Dendritic cell treated with granulocyte-macrophage colony-stimulating factor and Interleukin-4, amounts not matched to agents 40 ng/mL and 50 ng/mL, for 4 days (primary cell): ENCODE results near the gene HOXB1.
"Not testable (repeated sequence)": the region's sequence is repeated elsewhere in the genome, so short reads cannot be mapped to it uniquely, and the experiment has no call there.

Experiments used
- H3K27ac Mint-ChIP-seq: one replicate; pipeline ENCODE4 v1.8.0; 2022; ENCODE audit warnings: mild to moderate bottlenecking, mixed read lengths
- H3K27me3 Mint-ChIP-seq: one replicate; pipeline ENCODE4 v1.8.0; 2022; ENCODE audit warnings: mild to moderate bottlenecking, mixed read lengths
- H3K36me3 Mint-ChIP-seq: one replicate; pipeline ENCODE4 v1.8.0; 2022; ENCODE audit warnings: low read depth, mixed read lengths
- H3K4me1 Mint-ChIP-seq: one replicate; pipeline ENCODE4 v1.8.0; 2022; ENCODE audit warnings: low read depth, mixed read lengths
- H3K4me3 Mint-ChIP-seq: one replicate; pipeline ENCODE4 v1.8.0; 2022; ENCODE audit warnings: mild to moderate bottlenecking, moderate library complexity, mixed read lengths
- H3K9me3 Mint-ChIP-seq: one replicate; pipeline ENCODE4 v1.8.0; 2022; ENCODE audit warnings: mixed read lengths
- intact Hi-C: fragments of 100-400 bp; cut with micrococcal nuclease; formaldehyde crosslinking; loops from one replicate; pipeline ENCODE4 v1.15.0; 2022

Gene HOXB1

DNA sequence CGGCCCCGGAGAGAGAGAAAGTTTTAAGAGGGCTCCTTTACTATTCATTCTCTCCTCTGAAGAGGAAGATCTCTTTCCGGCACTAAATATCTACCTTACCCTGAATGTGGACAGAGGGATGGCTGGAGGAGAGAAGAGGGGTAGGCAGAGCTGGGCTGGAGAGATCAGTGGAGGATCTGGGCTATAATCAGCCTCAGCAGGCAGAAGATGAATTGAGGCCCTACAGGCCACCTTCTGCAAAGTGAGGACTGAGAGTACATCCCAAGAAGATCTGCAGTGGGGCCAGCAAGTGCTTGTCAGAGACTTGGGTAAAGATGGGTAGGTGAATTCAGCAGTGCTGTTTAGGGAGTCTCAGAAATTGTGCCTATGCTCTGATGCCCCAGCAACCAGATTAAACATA is 6.5 kb upstream of the HOXB1 start:
- intact Hi-C loops: no loop called here
- no peak overlapping the region for H3K27ac Mint-ChIP-seq
- peaks cover 38% of the 10 kb centered on the region for H3K27me3 Mint-ChIP-seq
- no peaks in the 10 kb centered on the region for H3K9me3 Mint-ChIP-seq
- no peak overlapping the region for H3K4me3 Mint-ChIP-seq
- H3K36me3 Mint-ChIP-seq: peaks cover 11% of the 10 kb centered on the region
- peaks cover 15% of the 10 kb centered on the region for H3K4me1 Mint-ChIP-seq

DNA sequence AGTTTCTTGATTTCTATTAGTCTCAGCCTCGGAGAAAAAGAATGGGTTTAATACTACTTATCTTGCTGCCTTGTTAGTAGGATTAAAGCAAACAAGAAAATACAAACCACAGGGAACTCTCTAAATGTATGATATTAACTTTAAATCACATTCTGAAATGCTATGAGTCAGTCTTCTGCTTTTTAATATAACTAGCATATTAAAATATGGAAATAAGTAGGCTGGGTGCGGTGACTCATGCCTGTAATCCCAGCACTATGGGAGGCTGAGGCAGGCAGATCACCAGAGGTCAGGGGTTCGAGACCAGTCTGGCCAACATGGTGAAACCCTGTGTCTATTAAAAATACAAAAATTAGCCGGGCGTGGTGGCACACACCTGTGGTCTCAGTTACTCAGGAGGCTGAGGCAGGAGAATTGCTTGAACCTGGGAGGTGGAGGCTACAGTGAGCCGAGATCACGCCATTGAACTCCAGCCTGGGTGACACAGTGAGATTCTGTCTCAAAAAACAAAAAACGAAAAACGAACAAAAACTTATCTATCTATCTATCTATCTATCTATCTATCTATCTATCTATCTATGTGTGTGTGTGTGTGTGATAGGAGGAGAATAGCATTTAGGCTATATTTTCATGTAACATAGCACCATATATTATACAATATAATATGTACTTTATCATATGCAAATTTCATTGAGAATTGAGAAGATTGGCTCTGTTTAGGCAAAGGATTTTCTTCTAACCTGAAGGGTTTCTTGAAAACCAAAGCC is 5.2 kb upstream of the HOXB1 start:
- intact Hi-C loops, H3K9me3 Mint-ChIP-seq, H3K4me3 Mint-ChIP-seq, H3K36me3 Mint-ChIP-seq, H3K27ac Mint-ChIP-seq, H3K4me1 Mint-ChIP-seq: not testable (repeated sequence)
- H3K27me3 Mint-ChIP-seq: peaks cover 36% of the 10 kb centered on the region

DNA sequence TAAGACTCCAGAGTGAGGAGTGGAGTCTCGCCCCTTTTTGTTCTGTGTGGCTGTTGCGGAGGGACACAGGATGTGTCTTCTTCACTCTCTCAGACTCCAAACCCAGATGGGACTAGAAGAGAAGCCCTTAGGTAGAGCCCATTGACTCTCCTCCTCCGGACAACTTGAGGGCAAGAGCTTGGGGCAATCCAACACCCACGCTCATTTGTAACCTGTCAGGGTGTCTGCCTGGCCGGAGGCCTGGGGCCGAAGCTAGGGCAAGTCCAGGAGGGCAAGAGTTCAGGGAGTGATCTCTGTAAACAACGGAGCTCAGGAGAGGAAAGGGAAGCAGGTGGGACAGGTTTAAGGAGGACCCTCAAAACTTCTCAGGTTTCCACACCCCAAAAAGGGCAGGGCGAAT is 1.4 kb upstream of the HOXB1 start:
- H3K4me1 Mint-ChIP-seq: no peaks in the 10 kb centered on the region
- no peak overlapping the region for H3K4me3 Mint-ChIP-seq
- H3K36me3 Mint-ChIP-seq: no peaks in the 10 kb centered on the region
- peaks cover 47% of the 10 kb centered on the region for H3K27me3 Mint-ChIP-seq
- H3K27ac Mint-ChIP-seq: no peak overlapping the region
- H3K9me3 Mint-ChIP-seq: no peaks in the 10 kb centered on the region
- intact Hi-C loops: no loop called here

DNA sequence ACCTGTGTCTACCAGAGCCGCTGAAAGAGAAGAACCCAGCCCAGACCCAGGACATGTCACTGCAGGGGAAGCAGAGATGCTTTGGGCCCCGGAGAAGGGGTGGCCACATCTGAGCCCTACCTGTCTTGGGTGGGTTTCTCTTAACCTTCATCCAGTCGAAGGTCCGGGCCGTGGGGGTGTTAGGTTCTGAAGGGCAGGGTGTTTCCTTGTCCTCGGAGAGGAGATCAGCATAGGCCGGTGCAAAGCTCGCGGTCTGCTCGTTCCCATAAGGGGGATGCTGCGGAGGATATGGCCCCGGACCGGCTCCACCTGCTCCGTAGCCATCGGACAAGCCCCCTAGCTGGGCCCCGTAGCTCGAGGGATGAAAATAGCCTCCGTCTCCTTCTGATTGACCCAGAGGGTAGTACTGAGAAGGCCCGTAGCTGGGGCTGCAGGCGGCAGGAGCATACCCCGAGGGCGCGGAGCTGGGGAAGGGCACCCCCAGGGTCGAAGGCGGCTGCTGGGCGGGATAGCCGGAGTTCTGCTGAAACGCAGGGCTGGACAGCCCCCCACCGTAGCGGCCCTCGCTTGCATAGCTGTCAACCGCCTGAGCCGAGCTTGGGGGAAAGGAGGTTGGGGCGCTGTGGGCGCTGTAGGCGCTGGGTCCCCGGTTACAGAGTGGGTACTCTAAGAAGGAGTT is 464 bp downstream of the HOXB1 start:
- Mint-ChIP-seq H3K4me1 (no peaks in the 10 kb centered on the region), H3K27ac (no peak overlapping the region), H3K9me3 (no peaks in the 10 kb centered on the region), H3K36me3 (no peaks in the 10 kb centered on the region), H3K27me3 (peaks cover 60% of the 10 kb centered on the region), H3K4me3 (no peak overlapping the region)
- intact Hi-C loops: no loop called here

DNA sequence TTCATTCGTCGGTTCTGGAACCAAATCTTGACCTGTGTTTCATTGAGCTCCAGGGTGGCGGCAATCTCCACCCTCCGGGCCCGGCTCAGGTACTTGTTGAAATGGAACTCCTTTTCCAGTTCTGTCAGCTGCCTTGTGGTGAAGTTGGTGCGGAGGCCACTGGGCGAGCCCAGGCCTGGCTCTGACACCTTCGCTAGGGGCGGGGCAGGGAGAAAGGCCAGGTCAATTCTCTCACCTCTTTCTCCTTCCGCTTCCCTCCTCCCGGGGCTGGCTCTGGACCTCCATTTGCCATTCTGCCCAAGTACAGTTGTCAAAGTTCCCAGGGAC is 1.2 kb downstream of the HOXB1 start:
- H3K27ac Mint-ChIP-seq: no peak overlapping the region
- intact Hi-C loops: no loop called here
- no peaks in the 10 kb centered on the region for H3K36me3 Mint-ChIP-seq
- no peak overlapping the region for H3K4me3 Mint-ChIP-seq
- peaks cover 67% of the 10 kb centered on the region for H3K27me3 Mint-ChIP-seq
- no peaks in the 10 kb centered on the region for H3K4me1 Mint-ChIP-seq
- H3K9me3 Mint-ChIP-seq: no peaks in the 10 kb centered on the region

DNA sequence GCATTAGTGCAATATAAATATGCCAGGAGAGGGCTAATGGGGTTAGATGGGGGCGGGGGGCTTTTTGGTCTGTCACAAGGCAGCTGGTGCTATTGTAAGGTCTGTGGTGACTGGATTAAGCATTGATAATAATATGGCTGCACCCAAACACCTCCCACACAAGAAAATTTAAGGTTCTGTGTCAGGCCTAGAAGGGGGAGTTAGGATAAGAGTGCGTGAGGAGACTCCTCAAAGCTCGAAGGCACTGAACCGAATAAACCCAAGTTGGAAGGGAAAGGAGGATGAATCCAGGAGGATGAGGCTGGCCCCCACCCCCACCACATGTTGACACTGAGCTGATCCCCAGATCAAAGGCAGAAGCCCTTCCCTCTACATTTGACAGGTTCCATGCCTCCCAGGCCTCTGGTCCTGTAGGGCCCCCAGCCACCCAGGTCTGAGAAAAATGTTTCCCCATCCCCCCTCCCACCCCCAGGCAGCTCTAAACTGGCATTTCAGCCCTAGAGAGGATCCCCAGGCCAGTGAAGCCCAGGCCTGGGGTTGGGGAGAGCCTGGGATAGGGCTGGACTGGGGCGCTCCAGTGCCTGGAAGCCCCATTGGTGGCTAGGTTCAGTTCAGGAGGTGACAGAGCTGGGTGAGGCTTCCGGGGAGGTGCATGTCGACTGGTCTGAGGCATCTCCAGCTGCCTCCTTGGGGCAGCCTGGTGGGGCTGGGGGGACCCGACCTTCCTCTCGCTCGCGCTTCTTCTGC is 1.7 kb downstream of the HOXB1 start:
- Mint-ChIP-seq H3K4me1 (no peaks in the 10 kb centered on the region), H3K9me3 (no peaks in the 10 kb centered on the region), H3K4me3 (no peak overlapping the region), H3K36me3 (no peaks in the 10 kb centered on the region), H3K27ac (no peak overlapping the region), H3K27me3 (peaks cover 72% of the 10 kb centered on the region)
- intact Hi-C loops: no loop called here

DNA sequence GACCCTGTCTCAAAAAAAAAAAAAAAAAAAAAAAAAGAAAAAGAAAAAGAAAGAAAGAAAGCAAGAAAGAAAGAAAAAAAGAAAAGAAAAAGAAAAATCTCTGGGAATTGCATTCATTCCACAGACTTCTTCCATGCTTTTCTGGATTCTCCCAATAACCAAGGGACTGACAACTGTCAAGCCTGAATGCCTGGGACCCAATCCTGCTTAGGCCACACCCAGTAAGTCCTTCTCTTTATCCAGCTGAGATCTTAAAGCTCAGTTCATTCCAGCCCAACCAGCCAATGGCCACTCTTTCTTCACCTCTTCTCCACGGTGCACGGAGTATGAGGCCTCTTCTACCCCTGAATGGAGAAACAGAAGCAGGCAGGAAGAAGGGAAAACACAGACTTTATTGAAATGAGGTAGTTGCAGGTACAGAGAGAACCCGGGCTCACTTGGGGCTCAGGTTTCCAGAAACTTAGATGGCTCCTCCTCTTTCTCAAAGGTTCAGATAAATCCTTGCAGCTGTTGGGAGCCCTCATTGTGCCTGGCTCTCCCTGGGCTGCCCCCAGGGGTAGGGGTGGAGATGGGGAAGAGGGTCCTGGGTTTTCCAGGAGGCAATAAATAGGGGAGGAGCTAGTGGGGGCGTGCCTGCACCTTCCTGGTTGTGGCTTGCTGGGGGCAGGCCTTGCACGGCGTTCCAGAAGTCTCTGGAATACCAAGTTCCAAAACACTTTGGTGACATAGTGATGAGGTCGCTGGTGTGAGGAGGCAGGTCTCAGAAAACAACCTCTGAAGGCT is 2.5 kb downstream of the HOXB1 start:
- Mint-ChIP-seq H3K27me3 (peaks cover 77% of the 10 kb centered on the region), H3K4me3 (no peak overlapping the region), H3K36me3 (no peaks in the 10 kb centered on the region), H3K27ac (no peak overlapping the region), H3K4me1 (no peaks in the 10 kb centered on the region), H3K9me3 (no peaks in the 10 kb centered on the region)
- intact Hi-C loops: no loop called here

DNA sequence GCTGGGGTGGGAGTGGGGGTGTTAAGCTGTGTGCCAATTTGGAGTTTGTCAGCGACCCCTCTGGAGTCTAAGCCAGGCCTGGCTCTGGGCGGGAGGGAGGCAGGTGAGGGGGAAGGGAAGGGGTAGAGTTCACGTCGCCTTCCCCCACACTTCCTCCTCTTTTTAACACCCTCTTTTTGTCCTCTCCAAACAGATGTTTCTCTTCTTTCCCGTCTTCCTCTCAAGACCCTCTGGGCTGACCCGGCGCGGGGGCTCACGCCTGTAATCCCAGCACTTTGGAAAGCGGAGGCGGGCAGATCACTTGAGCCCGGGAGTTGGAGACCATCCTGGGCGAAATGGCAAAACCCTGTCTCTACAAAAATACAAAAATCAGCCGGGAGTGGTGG is 3.3 kb downstream of the HOXB1 start:
- no peaks in the 10 kb centered on the region for H3K9me3 Mint-ChIP-seq
- no peak overlapping the region for H3K27ac Mint-ChIP-seq
- no peaks in the 10 kb centered on the region for H3K36me3 Mint-ChIP-seq
- intact Hi-C loops: no loop called here
- H3K4me3 Mint-ChIP-seq: no peak overlapping the region
- H3K4me1 Mint-ChIP-seq: no peaks in the 10 kb centered on the region
- peaks cover 84% of the 10 kb centered on the region for H3K27me3 Mint-ChIP-seq

DNA sequence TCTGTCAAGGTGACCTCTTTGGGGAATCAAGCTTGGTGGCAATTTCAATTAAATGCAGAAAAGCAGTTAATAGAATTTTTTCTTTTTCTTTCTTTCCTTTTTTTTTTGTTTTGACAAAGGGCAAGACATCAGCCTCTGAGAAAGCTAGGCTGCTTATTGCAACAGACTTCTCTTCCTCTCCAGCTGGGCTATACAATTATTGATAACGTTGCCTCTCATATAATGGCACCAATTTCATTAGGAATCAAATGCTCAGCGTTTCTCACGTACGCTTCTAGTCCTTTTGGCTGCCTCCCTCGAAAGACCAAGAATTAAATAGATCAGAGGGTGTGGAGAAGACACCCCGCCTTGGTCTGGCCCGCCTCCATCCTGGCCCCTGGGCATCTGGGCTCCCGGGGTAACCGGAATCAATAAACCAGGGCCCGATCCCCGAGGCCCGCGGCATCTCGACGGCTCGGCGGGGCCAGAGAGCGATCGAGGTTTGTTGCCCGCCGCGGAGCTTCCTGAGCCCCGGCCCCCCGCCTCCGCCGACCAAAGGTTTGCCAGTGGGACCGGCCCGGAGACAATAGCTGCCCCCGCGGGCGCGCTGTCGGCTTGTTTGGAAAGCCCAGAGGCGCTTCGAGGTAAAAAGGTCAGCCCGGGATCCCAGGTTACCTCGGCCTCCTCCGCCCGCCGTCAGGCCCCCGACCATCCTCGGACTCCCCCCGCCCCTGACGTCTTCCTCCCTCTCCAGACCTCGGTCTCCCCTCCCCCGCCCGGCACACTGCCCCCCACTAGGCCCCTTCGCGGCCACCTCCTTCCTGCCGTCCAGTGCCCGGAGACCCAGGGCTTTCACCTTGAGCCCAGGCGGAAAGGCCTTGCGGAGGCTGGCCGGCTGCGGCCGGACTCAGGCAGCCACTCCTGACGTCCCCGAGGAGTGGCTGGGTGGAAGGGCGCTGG is 3.9 kb downstream of the HOXB1 start:
- Mint-ChIP-seq H3K9me3 (no peaks in the 10 kb centered on the region), H3K27ac (no peak overlapping the region), H3K4me3 (no peak overlapping the region), H3K27me3 (peaks cover 84% of the 10 kb centered on the region), H3K36me3 (no peaks in the 10 kb centered on the region), H3K4me1 (no peaks in the 10 kb centered on the region)
- intact Hi-C loops: no loop called here

DNA sequence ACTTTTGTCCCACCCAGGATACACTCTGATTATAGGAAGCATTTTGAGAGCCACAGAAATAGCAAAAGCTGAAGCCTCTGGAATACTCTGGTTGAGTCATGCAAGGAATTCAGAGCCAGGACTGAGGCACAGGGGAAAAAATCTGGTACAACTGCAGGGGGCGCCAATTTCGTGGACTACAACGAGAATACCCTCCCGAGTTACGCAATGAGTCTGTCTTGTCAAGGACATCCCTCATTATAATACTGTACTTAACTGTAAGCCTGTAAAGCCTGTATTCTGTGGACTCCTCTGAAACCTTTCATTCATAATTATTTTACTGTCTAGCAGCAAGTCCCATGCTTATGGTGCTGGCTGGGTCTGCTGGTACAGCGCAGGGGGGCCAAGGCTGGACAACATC is 7.8 kb downstream of the HOXB1 start:
- H3K9me3 Mint-ChIP-seq: no peaks in the 10 kb centered on the region
- H3K27me3 Mint-ChIP-seq: peaks cover 85% of the 10 kb centered on the region
- no peaks in the 10 kb centered on the region for H3K36me3 Mint-ChIP-seq
- H3K4me3 Mint-ChIP-seq: no peak overlapping the region
- no peak overlapping the region for H3K27ac Mint-ChIP-seq
- H3K4me1 Mint-ChIP-seq: no peaks in the 10 kb centered on the region
- intact Hi-C loops: no loop called here

DNA sequence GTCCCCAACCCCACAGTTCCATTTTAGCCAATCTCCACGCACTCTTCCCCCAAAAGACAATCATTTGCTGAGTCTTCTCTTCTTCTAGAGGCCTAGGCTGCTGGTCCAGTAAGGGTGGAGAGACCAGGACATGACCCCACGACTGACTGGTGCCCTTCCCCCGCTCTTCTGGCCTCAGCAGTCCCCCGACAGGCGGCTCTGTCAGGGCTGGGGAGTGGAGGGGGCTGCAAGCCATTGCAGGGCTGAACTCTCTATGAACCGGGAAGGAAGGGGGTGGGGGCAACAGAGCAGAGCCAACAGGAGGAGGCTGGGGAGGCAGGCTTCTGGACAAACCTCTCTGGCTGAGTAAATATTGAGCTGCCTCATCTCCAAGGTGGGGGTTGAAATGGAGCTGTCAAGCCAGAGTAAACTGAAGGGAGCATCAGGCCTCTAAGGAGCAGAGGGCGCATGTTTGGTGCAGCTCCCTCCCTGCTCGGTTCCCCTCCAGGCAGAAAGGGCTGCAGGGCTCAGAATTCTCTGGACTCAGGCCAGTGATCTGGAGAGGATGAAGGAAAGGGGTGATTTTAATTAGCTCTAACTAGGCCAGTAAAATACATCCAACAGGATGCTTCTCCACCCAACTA is 8.7 kb downstream of the HOXB1 start:
- peaks cover 7% of the 10 kb centered on the region for H3K4me1 Mint-ChIP-seq
- H3K4me3 Mint-ChIP-seq: no peak overlapping the region
- intact Hi-C loops: no loop called here
- no peaks in the 10 kb centered on the region for H3K9me3 Mint-ChIP-seq
- H3K27ac Mint-ChIP-seq: no peak overlapping the region
- no peaks in the 10 kb centered on the region for H3K36me3 Mint-ChIP-seq
- peaks cover 85% of the 10 kb centered on the region for H3K27me3 Mint-ChIP-seq

DNA sequence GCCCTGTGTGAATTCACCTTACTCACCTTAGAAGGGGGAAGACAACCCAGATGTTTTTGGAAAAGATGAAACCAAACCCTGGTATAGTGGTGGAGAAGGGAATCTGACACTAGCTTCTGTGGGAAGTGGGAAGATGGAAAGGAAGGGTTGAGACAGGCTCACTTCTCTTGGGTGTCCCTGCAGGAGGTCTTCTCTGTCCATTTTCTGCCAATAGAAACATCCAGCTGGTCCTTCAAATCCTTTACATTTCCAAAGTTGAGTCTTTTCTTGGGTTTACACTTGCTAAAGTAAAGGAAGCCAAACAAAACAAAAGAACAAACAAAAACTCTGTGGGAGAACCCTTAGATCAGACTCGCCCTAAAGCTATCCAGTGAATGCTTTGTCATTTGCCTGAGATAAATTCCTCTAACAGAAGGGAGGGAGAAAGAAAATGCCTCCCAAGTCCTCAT is 10.2 kb downstream of the HOXB1 start:
- Mint-ChIP-seq H3K36me3 (no peaks in the 10 kb centered on the region), H3K27ac (no peak overlapping the region), H3K4me1 (peaks cover 7% of the 10 kb centered on the region), H3K27me3 (peaks cover 81% of the 10 kb centered on the region), H3K4me3 (no peak overlapping the region), H3K9me3 (no peaks in the 10 kb centered on the region)
- intact Hi-C loops: no loop called here

DNA sequence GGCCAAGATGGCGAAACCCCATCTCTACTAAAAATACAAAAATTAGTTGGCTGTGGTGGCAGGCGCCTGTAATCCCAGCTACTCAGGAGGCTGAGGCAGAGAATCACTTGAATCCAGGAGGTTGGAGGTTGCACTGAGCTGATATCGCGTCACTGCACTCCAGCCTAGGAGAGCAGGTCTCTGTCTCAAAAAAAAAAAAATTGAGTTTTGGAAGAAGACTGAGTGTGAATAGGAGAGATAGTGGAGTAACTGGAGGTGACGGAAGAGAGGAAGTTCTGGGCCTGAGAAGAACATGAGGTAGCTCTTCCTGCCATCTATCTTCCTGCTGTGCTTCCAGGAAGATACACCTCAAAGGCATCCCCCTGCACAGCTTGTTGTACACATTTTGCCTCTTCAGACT is 11.4 kb downstream of the HOXB1 start:
- Mint-ChIP-seq H3K27me3 (peaks cover 78% of the 10 kb centered on the region), H3K27ac (no peak overlapping the region), H3K9me3 (no peaks in the 10 kb centered on the region), H3K4me3 (no peak overlapping the region), H3K36me3 (no peaks in the 10 kb centered on the region), H3K4me1 (peaks cover 7% of the 10 kb centered on the region)
- intact Hi-C loops: no loop called here
